GM15510 (cell line): Measurements from ENCODE around the gene MEGF9.

Experiments
- POLR2A ChIP-seq: IDR thresholded peaks from 3 replicates; pipeline ENCODE4 v1.6.1; 2011; ENCODE audit warnings: borderline replicate concordance; ENCODE audit not compliant: insufficient read length; ENCODE audit errors: extremely low read depth

MEGF9 gene

GRCh38 chr9:120655005-120655622 lies 59.2 kb downstream of the MEGF9 start:
- TF ChIP-seq POLR2A: no peak

- TF ChIP-seq POLR2A: no peak
Observed at GRCh38 chr9:120654272-120654671, 60.0 kb downstream of the MEGF9 start.

GRCh38 chr9:120653762-120654161 lies 60.5 kb downstream of the MEGF9 start:
- no peak for TF ChIP-seq POLR2A

GRCh38 chr9:120652934-120653333 lies 61.3 kb downstream of the MEGF9 start:
- no peak for TF ChIP-seq POLR2A

- TF ChIP-seq POLR2A: no peak
Observed at GRCh38 chr9:120650352-120650751, 63.9 kb downstream of the MEGF9 start.

- no peak for TF ChIP-seq POLR2A
Observed at GRCh38 chr9:120648581-120649197, 65.6 kb downstream of the MEGF9 start.

GRCh38 chr9:120646948-120647347 lies 67.3 kb downstream of the MEGF9 start:
- TF ChIP-seq POLR2A: no peak

- no peak for TF ChIP-seq POLR2A
Observed at GRCh38 chr9:120645760-120646159, 68.5 kb downstream of the MEGF9 start.

GRCh38 chr9:120643061-120643460 lies 71.2 kb downstream of the MEGF9 start:
- no peak for TF ChIP-seq POLR2A

- no peak for TF ChIP-seq POLR2A
Observed at GRCh38 chr9:120642129-120642770, 72.0 kb downstream of the MEGF9 start.

- no peak for TF ChIP-seq POLR2A
Observed at GRCh38 chr9:120640380-120640779, 73.9 kb downstream of the MEGF9 start.

GRCh38 chr9:120637919-120638318 lies 76.4 kb downstream of the MEGF9 start:
- no peak for TF ChIP-seq POLR2A

- TF ChIP-seq POLR2A: no peak
Observed at GRCh38 chr9:120636194-120636957, 77.9 kb downstream of the MEGF9 start.

- TF ChIP-seq POLR2A: no peak
Observed at GRCh38 chr9:120635011-120635410, 79.3 kb downstream of the MEGF9 start.

- TF ChIP-seq POLR2A: no peak
Observed at GRCh38 chr9:120630333-120630732, 83.9 kb downstream of the MEGF9 start.

- TF ChIP-seq POLR2A: no peak
Observed at GRCh38 chr9:120628207-120628924, 85.9 kb downstream of the MEGF9 start.

GRCh38 chr9:120627073-120627472 lies 87.2 kb downstream of the MEGF9 start:
- TF ChIP-seq POLR2A: no peak
